Thyroid gland (tissue), 4 donors: Measurements from ENCODE around the gene BANP.
"Not testable (repeated sequence)": the region's sequence is repeated elsewhere in the genome, so short reads cannot be mapped to it uniquely, and the experiment has no call there.

Experiments used
- CTCF ChIP-seq, 6 experiments: fragments of 200-600 bp in 3 of 6; fragments of 450-650 bp in 3 of 6; sonication (generic) in 3 of 6; IDR thresholded peaks; one replicate each; pipeline ENCODE4 v1.5.1; 2016 to 2019; ENCODE audit warnings: antibody characterized with exemption in 6 of 6, mild to moderate bottlenecking in 2 of 6, inconsistent platforms in 1 of 6, moderate library complexity in 1 of 6
- POLR2A ChIP-seq, 2 donors: fragments of 450-650 bp; IDR thresholded peaks; one replicate each; pipeline ENCODE4 v1.6.1; 2017; ENCODE audit warnings: antibody characterized with exemption in 2 of 2, mild to moderate bottlenecking in 2 of 2, moderate library complexity in 1 of 2

DNA sequence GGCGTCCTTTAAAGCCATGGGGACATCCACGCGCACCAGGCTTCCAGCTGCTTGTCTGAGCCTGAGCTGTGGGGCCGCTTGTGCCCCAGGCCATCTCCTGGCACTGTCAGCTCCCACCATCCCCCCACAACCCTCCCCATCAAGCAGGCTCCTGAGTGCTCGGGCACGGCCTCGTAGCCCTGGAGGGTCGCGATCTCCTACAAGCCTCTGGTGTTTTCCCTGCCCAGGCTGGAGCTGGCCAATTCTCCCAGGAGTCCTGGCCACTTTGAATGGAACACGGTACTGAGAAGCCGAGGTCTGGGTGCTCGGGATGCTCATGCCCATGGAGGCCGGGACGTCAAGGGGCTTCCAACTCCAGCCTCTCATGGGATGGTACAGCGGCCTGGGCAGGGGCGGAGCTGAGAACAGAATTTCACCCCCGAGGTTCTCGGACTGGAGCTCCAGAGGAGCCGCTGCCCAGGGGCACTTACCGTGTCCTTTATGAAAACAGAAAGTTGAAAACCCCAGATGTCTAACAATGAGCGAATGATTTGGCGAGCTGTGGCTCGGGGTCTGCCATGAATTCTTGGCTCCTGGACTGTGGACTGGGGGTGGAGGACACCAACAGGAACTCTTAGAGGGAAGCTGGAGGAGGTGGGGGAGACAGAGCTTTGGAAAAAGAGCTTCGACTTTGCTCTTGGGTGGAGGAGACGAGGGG lies 142.5 kb downstream of the BANP start:
- TF ChIP-seq CTCF, POLR2A (IDR thresholded peaks at IDR 0.05): not testable (repeated sequence)
